Ovary (tissue), 9 donors: ENCODE data around the gene MIF4GD. TPM values are rescaled to one million over a fixed set of nuclear protein-coding genes. Genes with fewer than 3 reads are reported as not detected.
A peak's percentile ranks its signal among the peaks of the same experiment; 100 is the strongest.

ENCODE experiments used
- DNase-seq, 5 donors: peaks; one replicate each; pipeline ENCODE4 v3.0.0-alpha.2; 2019 to 2020
- H3K27ac ChIP-seq, 2 donors: fragments of 200-600 bp; one replicate each; pipeline versions ENCODE4 v1.5.1 to v1.8.0; 2019 to 2022
- H3K27me3 ChIP-seq: fragments of 200-600 bp; one replicate; pipeline ENCODE4 v1.8.0; 2022
- H3K36me3 ChIP-seq: fragments of 200-600 bp; sonication (generic); one replicate; pipeline ENCODE4 v1.5.1; 2019
- H3K4me1 ChIP-seq: one replicate; pipeline ENCODE4 v1.8.1; 2013; ENCODE audit warnings: mild to moderate bottlenecking, moderate library complexity; ENCODE audit not compliant: insufficient read depth
- H3K4me3 ChIP-seq: fragments of 200-600 bp; sonication (generic); one replicate; pipeline ENCODE4 v1.5.1; 2017
- H3K9me3 ChIP-seq, 2 donors: fragments of 200-600 bp in 1 of 2; sonication (generic) in 1 of 2; one replicate each; pipeline versions ENCODE4 v1.5.1 to v1.8.1; 2013 to 2019; ENCODE audit warnings: mild to moderate bottlenecking in 1 of 2, moderate library complexity in 1 of 2
- CTCF ChIP-seq, 3 donors: fragments of 450-650 bp in 2 of 3; fragments of 200-600 bp in 1 of 3; IDR thresholded peaks; one replicate each; pipeline versions ENCODE4 v1.5.1 to v1.8.0; 2016 to 2022; ENCODE audit warnings: antibody characterized with exemption in 3 of 3, mild to moderate bottlenecking in 1 of 3
- EP300 ChIP-seq: sonication (generic); formaldehyde crosslinking; IDR thresholded peaks from one replicate; pipeline ENCODE4 v1.6.1; 2017; ENCODE audit warnings: antibody characterized with exemption
- POLR2A ChIP-seq: fragments of 450-650 bp; IDR thresholded peaks from one replicate; pipeline ENCODE4 v1.6.1; 2017; ENCODE audit warnings: antibody characterized with exemption, mild to moderate bottlenecking, moderate library complexity
- WGBS, 3 donors: extraction: QIAGEN DNeasy Blood & Tissue Kit in 1 of 3; methylation state at CpG; one replicate each; pipeline versions ENCODE4 v1.1.5 to v1.1.7; 2013 to 2017; 5-methylcytosine and 5-hydroxymethylcytosine counted together
- intact Hi-C, 4 donors: fragments of 100-400 bp; cut with DNase I; formaldehyde crosslinking; loops; one replicate each; pipeline versions ENCODE4 v1.11.0 to v1.15.1; 2022 to 2023
- polyA plus RNA-seq, 2 donors: library from polyadenylated mRNA; stranded (reverse); fragments of 200-250 nt in 1 of 2; fragments of 350-450 nt in 1 of 2; fragmentation: Illumina TruSeq in 1 of 2; extraction: RNeasy Lipid Tissue Mini Kit (QIAGEN cat#74804) in 1 of 2; gene quantifications; one replicate each; pipeline ENCODE4 v1.2.3, GENCODE V29; 2013 to 2014
- total RNA-seq, 7 donors: library from RNA; depleted of rRNA in 2 of 7; stranded (reverse); fragments of >200 nt in 2 of 7; fragmentation: NEBNext Ultra II Directional in 3 of 7; extraction: Animal tissue kit (Norgen Biotek cat#: 25700) in 3 of 7; gene quantifications; one replicate each; pipeline versions ENCODE4 v1.1.0 to v1.2.4, GENCODE V29; 2016 to 2023
- donor health status: DM: no; HTN: no; CAD: no; lungs with moderate emphysema.
- donor health status: DM: no; HTN: no; CAD: no.
- donor health status: Bipolar disorder and iron deficiency.
- donor health status: DM: yes; HTN: yes; CAD: no.
- donor health status: DM: no; HTN: no; CAD: no.
- donor health status: DM: yes; HTN: yes; CAD: no.

The MIF4GD gene
- total and polyA plus RNA-seq, 9 donors: 11.8 to 20.3 (median 15.6) TPM

- no peak overlapping the region for H3K27ac ChIP-seq
- no peaks in the 10 kb centered on the region for H3K9me3 ChIP-seq
- H3K27me3 ChIP-seq: no peaks in the 10 kb centered on the region
- H3K36me3 ChIP-seq: no peaks in the 10 kb centered on the region
- 36 to 47% (median 44%) methylated on average over 24 of the region's 24 CpGs for WGBS, 3 donors
- intact Hi-C loops: loop anchor here in 1 of 4 donors (5.0 kb wide), 1 partner anchor 135 kb away; the partner anchor contains the start of gene GRB2
- TF ChIP-seq EP300 (no peak), CTCF (IDR thresholded peaks at IDR 0.05) (no peak), POLR2A (no peak)
- peak overlapping the region; percentile 82 for H3K4me3 ChIP-seq
- H3K4me1 ChIP-seq: peaks cover 2% of the 10 kb centered on the region
- peak in 2 of 5 donors; percentile 30 to 56 for DNase-seq
Observed at GRCh38 chr17:75271955-75272847, 1.2 kb upstream of the MIF4GD start.

DNA sequence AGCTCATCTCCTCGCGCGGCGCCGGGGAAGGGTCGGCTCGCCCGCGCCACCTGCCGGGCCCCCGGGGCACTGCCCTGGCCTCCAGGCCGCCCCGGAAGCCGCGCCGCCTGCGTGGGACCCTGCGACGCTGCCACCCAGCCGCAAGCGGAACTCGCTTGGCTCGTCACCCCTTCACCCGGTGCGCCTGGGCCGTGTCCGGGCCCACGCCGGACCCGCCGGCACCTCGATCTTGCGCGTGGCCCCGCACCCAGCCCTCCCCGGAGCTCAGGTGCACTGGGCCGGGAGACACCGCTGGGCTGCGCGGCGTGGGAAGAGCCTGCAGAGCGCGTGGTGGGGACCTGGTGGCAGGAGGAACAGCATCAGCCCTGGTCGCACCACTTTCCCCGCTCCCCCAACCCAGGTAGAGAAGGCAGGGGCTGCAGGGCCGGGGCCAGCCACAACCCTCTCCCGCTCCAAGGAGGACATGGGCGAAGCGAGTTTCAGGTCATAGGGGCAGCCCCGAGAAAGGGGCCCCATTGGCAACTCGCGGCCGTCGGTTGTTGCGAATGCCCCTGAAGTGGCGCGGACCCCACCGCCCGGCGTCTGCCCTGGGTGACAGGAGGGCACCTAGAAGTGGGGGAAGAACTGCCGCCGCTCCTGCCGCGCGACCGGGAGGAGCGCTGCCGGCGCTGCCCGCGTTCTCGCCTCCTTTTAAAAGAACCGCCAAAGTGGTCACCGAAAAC is 363 bp upstream of the MIF4GD start:
- Histone ChIP-seq H3K9me3 (no peaks in the 10 kb centered on the region), H3K27ac (peak overlapping the region; percentile 22 to 71), H3K36me3 (no peaks in the 10 kb centered on the region), H3K4me1 (peaks cover 2% of the 10 kb centered on the region), H3K27me3 (no peaks in the 10 kb centered on the region), H3K4me3 (peak overlapping the region; percentile 82)
- TF ChIP-seq EP300 (no peak), CTCF (IDR thresholded peaks at IDR 0.05) (peak; percentile 57 to 97 (median 95))
- WGBS, 3 donors: 0 to 1% (median 1%) methylated on average over 44 to 74 of the region's 74 CpGs
- intact Hi-C loops: loop anchor here in 1 of 4 donors (5.0 kb wide), 1 partner anchor 136 kb away; the partner anchor contains the start of gene GRB2
- DNase-seq: peak; percentile 69 to 87 (median 78)

- intact Hi-C loops: loop anchor here in 1 of 4 donors (5.0 kb wide), 1 partner anchor 137 kb away; the partner anchor contains the start of gene GRB2
- Histone ChIP-seq H3K4me3 (peak overlapping the region; percentile 82), H3K36me3 (no peaks in the 10 kb centered on the region), H3K27ac (peak overlapping the region; percentile 67 to 85), H3K9me3 (no peaks in the 10 kb centered on the region), H3K27me3 (no peaks in the 10 kb centered on the region), H3K4me1 (peaks cover 2% of the 10 kb centered on the region)
- 1 to 2% (median 1%) methylated on average over 29 to 47 of the region's 47 CpGs for WGBS, 3 donors
- TF ChIP-seq CTCF (IDR thresholded peaks at IDR 0.05) (no peak), POLR2A (no peak), EP300 (no peak)
- DNase-seq: peak; percentile 63 to 76 (median 72)
Observed at GRCh38 chr17:75270218-75270965, 639 bp downstream of the MIF4GD start.

GRCh38 chr17:75269844-75270217 is 1.2 kb downstream of the MIF4GD start:
- Histone ChIP-seq H3K9me3 (no peaks in the 10 kb centered on the region), H3K36me3 (no peaks in the 10 kb centered on the region), H3K4me3 (peak overlapping the region; percentile 82), H3K27me3 (no peaks in the 10 kb centered on the region), H3K27ac (no peak overlapping the region), H3K4me1 (peaks cover 2% of the 10 kb centered on the region)
- no peak for DNase-seq
- no peak for TF ChIP-seq CTCF (IDR thresholded peaks at IDR 0.05)
- no peak for TF ChIP-seq EP300
- TF ChIP-seq POLR2A: no peak
- intact Hi-C loops: loop anchor here in 1 of 4 donors (5.0 kb wide), 1 partner anchor 137 kb away; the partner anchor contains the start of gene GRB2
- 16 to 19% (median 16%) methylated on average over 6 of the region's 6 CpGs for whole genome bisulfite sequencing, 3 donors
